ENCODE measurements around the gene C10orf53.

Gene C10orf53

GRCh38 chr10:49679480-49679893 is at the start of gene C10orf53:
Gene C10orf53 (plus strand): TSS chr10:49679651. CDS start chr10:49679698, 47 bp downstream.
- DNase-seq: no peak

- no peak for DNase-seq
These were observed 47.5 kb upstream of the C10orf53 start for GRCh38 chr10:49631975-49632374.

- no peak for DNase-seq
These were observed 46.8 kb upstream of the C10orf53 start for GRCh38 chr10:49632406-49633317.

- no peak for DNase-seq
These were observed 46.0 kb upstream of the C10orf53 start for GRCh38 chr10:49633327-49634068.

- no peak for DNase-seq
These were observed 45.3 kb upstream of the C10orf53 start for GRCh38 chr10:49634069-49634660.

- DNase-seq: no peak
These were observed 37.1 kb upstream of the C10orf53 start for GRCh38 chr10:49642311-49642710.

GRCh38 chr10:49643241-49644034 is 36.0 kb upstream of the C10orf53 start:
- DNase-seq: no peak

- no peak for DNase-seq
These were observed 35.3 kb upstream of the C10orf53 start for GRCh38 chr10:49644035-49644646.

- no peak for DNase-seq
These were observed 34.0 kb upstream of the C10orf53 start for GRCh38 chr10:49645417-49645816.

GRCh38 chr10:49645871-49646870 is 33.3 kb upstream of the C10orf53 start:
- DNase-seq: no peak

GRCh38 chr10:49647554-49647953 is 31.9 kb upstream of the C10orf53 start:
- no peak for DNase-seq

- DNase-seq: no peak
These were observed 31.3 kb upstream of the C10orf53 start for GRCh38 chr10:49647985-49648795.

GRCh38 chr10:49649294-49649693 is 30.2 kb upstream of the C10orf53 start:
- DNase-seq: no peak

- DNase-seq: no peak
These were observed 29.3 kb upstream of the C10orf53 start for GRCh38 chr10:49649936-49650723.

GRCh38 chr10:49650724-49651034 is 28.8 kb upstream of the C10orf53 start:
- no peak for DNase-seq

- DNase-seq: no peak
These were observed 28.2 kb upstream of the C10orf53 start for GRCh38 chr10:49651039-49651835.

- no peak for DNase-seq
These were observed 27.5 kb upstream of the C10orf53 start for GRCh38 chr10:49651917-49652316.

All from cortex of kidney (tissue), 1 donor.